NAMALWA (cell line): ENCODE results near the gene MMRN1.

ENCODE experiments used
- DNase-seq: peaks from one replicate; pipeline ENCODE4 v3.0.0-alpha.2; 2015; ENCODE audit warnings: low spot score

The MMRN1 gene

GRCh38 chr4:89894649-89895550 lies at the start of gene MMRN1:
TSS of gene MMRN1 (plus strand) at chr4:89894854. CDS start at chr4:89894972, 118 bp downstream.
- no peak for DNase-seq

GRCh38 chr4:89847571-89848325 lies 46.9 kb upstream of the MMRN1 start:
- no peak for DNase-seq

GRCh38 chr4:89855236-89855635 lies 39.4 kb upstream of the MMRN1 start:
- DNase-seq = no peak

- DNase-seq = no peak
Measured at GRCh38 chr4:89860971-89861370, 33.7 kb upstream of the MMRN1 start.

DNA sequence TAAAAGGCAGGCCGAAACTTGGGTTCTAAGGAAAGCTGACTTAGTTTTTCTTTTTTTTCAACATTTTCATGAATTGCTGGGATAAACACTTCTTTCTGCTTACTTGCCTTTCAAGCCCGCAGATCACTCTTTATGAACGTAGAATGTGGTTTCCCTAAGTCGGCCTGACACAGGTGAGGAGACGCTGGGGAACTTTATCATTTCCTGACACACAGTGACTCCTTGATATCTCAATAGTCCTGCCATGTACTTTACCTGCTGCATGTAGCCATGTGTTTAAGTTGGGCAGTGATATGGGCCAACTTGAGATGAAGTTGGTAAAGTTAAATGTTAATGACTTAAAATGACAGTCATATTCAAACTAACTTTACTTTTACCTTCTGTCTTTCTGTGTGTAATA lies 31.1 kb upstream of the MMRN1 start:
- no peak for DNase-seq

DNA sequence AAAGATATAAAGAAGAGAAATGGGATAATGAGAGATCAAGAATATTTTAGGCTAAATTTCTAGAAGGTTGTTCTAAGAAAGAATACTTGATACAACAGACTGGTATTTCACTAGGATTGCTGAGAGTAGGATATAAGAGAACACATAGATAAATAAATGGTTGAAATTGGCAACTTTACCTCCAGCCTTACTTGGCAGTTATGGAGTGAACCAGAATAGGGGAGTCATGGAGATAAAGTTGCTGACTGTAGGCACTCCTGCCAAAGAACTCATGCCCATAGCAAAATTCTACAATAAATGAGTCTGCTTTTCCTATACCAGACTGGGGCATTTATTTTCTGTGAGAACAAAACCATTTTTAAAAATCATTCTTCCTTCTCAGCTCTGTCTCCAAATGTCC lies 26.4 kb upstream of the MMRN1 start:
- DNase-seq = no peak

- no peak for DNase-seq
Measured at GRCh38 chr4:89868999-89869589, 25.6 kb upstream of the MMRN1 start.

DNA sequence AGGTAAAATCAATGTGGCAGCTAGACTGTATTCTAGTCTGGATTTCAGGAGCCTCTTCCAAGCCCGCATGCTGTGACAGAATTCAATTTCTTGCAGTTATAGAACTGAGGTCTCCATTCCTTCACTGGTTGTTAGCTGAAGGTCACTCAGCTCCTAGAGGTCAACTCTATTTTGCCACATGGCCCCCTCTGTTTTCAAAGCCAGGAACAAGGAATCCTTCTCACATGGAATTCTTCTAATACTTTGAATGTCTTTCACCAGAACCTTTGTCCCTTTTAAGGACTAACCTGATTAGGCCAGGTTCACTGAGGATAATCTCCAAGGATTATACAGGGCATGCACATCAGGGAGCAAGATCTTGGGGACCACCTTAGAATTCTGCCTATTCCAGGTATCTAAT lies 23.4 kb upstream of the MMRN1 start:
- no peak for DNase-seq

DNA sequence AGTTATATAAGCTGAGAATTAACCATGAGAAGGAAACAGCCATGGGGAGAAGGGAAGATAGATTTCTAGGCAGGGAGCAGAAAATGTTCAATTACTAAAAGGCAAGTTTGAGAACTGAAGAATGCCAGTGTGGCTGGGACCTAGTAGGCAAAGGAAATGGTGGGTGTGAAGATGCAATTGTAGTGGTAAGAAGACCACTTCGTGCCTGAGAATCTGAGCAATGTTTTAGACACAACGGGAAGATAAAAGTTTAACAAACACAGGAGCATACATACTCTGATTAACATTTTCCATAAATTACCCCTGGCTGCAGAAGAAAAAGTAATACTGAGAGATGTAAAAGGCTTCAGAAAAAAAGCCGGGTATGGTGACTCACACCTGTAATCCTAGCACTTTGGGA lies 18.1 kb upstream of the MMRN1 start:
- no peak for DNase-seq

- no peak for DNase-seq
Measured at GRCh38 chr4:89878611-89879010, 16.0 kb upstream of the MMRN1 start.

DNA sequence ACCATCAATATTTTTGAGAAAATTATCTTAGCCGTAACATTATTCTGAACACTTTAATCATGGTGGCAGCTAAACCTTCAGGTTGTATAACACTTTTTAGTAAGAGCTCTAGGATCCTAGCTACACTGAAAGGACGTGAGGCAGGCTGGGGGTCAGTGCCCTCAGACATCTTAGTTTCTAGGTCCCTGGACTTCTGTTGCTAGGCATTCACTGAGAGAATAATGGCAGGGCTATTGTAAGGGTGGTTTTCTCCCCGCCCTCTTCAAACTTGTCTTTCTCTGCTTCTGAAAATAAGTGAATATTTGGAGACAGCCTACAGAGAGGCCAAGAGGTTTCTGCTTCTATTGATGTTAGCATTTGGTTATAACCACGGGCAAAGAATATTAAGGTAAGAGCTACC lies 15.4 kb upstream of the MMRN1 start:
- DNase-seq = no peak

DNA sequence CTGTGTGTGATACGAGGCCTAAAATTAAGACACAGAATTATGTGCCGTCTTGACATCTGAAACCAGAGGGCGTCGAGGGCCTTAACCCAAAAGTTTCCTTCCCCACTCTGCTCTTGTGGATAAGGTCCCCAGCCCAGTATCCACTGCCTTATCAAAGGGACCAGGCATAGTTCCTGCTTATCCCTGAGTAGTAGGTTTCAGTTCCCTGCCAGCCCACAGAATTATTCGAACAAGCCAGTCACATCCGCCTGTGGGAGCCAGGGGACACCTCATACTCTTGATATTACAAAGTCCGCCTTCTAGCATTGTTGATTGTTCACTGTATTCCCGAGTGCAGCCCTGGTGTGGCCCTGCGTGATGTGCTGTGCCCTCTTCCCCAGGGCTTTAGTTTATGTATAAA lies 5.4 kb upstream of the MMRN1 start:
- no peak for DNase-seq

GRCh38 chr4:89897867-89898266 lies 3.2 kb downstream of the MMRN1 start:
- DNase-seq = no peak

DNA sequence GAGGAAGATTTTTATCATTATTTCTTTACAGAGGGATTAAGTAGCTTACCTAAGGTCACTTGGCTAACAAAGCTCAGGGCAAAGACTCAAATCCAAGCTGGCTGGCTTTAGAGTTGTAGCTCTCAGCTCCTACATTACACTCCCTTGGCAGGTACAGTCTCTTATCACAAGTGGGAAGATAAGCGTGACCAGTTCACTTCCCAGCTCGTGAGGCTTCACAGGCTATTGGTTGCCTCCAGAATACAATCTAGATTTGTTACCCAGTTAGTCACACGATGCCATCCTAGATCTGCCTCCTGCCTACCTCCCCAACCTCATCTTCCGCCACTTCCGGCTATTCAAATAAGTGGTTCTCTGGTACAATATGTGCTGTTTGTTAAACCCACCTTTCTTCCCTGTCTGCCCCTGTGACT lies 3.7 kb downstream of the MMRN1 start:
- DNase-seq = peak; percentile 9

DNA sequence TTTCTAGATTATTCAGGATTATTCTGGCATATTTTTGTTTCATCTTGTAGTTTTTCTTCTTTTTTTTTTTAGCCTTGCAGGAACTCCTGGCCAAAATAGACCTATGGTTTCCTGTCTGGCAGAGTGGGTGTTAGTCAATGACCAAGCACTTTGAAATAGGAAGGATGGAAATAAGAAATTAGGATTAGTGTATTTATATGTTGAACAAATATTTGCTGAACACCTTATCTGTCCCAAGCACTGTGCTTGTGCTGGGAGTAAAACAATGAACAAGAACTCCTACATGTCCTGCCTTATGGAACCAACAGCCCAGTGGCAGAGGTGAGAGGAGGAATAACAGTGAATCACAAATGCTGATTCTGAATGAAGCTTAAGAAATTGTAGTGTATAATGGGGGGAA lies 4.5 kb downstream of the MMRN1 start:
- no peak for DNase-seq

GRCh38 chr4:89899854-89900253 lies 5.2 kb downstream of the MMRN1 start:
- DNase-seq = no peak

DNA sequence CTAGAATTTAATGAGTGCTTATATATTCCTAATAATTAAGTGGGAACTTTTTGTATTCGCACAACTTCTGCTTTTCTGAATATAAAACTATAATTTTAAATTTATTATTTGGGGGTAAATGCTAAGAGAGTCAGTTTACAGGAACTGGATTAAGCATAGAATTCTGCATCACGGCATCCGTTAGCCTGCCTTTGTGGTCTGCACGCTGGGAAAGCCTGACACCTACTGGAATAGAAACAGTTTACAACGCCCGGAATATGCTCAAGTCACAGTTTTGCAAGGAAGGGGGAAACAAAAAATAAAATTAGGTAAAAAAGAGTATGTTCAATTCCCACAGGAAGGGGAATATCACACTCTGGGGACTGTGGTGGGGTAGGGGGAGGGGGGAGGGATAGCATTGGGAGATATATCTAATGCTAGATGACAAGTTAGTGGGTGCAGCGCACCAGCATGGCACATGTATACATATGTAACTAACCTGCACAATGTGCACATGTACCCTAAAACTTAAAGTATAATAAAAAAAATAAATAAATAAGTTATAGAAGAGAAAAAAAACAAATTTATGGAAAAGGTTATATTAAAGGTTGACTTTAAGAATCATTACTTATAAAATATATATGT lies 7.3 kb downstream of the MMRN1 start:
- DNase-seq = peak; percentile 65

GRCh38 chr4:89904524-89904923 lies 9.9 kb downstream of the MMRN1 start:
- no peak for DNase-seq

GRCh38 chr4:89906316-89906715 lies 11.7 kb downstream of the MMRN1 start:
- DNase-seq = no peak

- no peak for DNase-seq
Measured at GRCh38 chr4:89906777-89907521, 12.3 kb downstream of the MMRN1 start.

DNA sequence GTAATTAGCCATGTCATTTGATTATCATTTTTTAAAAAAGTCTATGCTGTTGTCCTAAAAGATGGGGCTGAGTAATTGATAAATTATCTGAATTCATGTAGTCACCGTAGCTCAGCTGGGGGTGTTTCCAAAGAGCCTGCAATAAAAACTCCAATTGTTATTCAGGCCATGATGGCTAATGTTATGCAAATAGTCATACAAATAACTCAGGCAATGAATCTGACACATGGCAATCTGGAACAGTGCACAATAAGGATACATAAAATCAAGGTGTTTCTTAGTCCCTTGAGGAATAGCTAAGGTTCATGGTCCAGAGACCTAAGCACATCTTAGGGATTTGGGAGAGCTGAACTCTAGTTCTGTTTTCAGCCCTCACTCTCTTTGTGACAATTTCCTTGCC lies 15.2 kb downstream of the MMRN1 start:
- no peak for DNase-seq

DNA sequence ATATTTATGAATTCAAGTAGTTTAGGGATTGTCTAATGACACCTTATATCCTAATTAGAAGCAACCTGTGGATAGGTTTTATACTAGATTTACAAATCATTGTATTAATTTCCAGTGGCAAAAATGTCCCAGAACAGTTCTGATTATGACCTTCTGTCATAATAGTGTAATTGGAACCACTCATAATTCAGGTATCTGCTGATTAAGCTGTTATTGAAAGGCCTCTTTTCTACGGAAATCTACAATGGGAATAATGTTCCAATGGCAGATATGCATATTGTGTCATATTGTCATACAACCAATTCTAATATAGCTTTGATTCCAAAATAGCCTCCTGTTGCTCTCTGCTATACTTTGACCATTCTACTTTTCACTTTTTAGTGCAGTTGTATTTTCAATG lies 19.0 kb downstream of the MMRN1 start:
- DNase-seq = no peak
